GM23338 (cell line): ENCODE data around the gene THSD4. TPM values are rescaled to one million over a fixed set of nuclear protein-coding genes. Genes with fewer than 3 reads are reported as not detected.
A peak's percentile ranks its signal among the peaks of the same experiment; 100 is the strongest.

Source experiments
- ATAC-seq: fragments of 200-7000 bp; cut with Tn5 transposase; 3 replicates; pipeline ENCODE4 v1.9.1; 2020
- DNase-seq: peaks from one replicate; pipeline ENCODE4 v3.0.0-alpha.2; 2015; ENCODE audit warnings: low spot score
- H2AFZ ChIP-seq: fragments of 200-600 bp; sonication (generic); 2 replicates; pipeline ENCODE4 v1.8.0; 2016; ENCODE audit warnings: antibody characterized with exemption, mild to moderate bottlenecking, moderate library complexity
- H3F3A ChIP-seq: fragments of 200-600 bp; sonication (generic); replicated peaks from 2 replicates; pipeline ENCODE4 v1.8.0; 2017; ENCODE audit warnings: antibody characterized with exemption, mixed run types, low read depth
- H3K27ac ChIP-seq: fragments of 200-600 bp; sonication (generic); 2 replicates; pipeline ENCODE4 v1.6.1; 2016; ENCODE audit warnings: low read depth
- H3K27me3 ChIP-seq: fragments of 200-600 bp; sonication (generic); 2 replicates; pipeline ENCODE4 v1.8.0; 2016; ENCODE audit warnings: mild to moderate bottlenecking, mixed run types, moderate library complexity; ENCODE audit not compliant: insufficient read depth
- H3K36me3 ChIP-seq: fragments of 200-600 bp; sonication (generic); 2 replicates; pipeline ENCODE4 v1.8.0; 2016; ENCODE audit warnings: mild to moderate bottlenecking; ENCODE audit not compliant: insufficient read depth
- H3K4me1 ChIP-seq: fragments of 200-600 bp; sonication (generic); 2 replicates; pipeline ENCODE4 v1.8.0; 2016; ENCODE audit warnings: mild to moderate bottlenecking, moderate library complexity; ENCODE audit not compliant: insufficient read depth
- H3K4me2 ChIP-seq: fragments of 200-600 bp; sonication (generic); 2 replicates; pipeline ENCODE4 v1.7.1; 2017; ENCODE audit warnings: mixed run types
- H3K4me3 ChIP-seq: fragments of 200-600 bp; sonication (generic); 2 replicates; pipeline ENCODE4 v1.6.1; 2016; ENCODE audit warnings: mixed run types
- H3K79me2 ChIP-seq: fragments of 200-600 bp; sonication (generic); replicated peaks from 2 replicates; pipeline ENCODE4 v1.8.0; 2017; ENCODE audit warnings: mild to moderate bottlenecking; ENCODE audit not compliant: insufficient read depth
- H3K9me2 ChIP-seq: fragments of 200-600 bp; sonication (generic); 2 replicates; pipeline ENCODE4 v1.8.0; 2017; ENCODE audit not compliant: insufficient read depth
- H4K20me1 ChIP-seq: fragments of 200-600 bp; sonication (generic); replicated peaks from 2 replicates; pipeline ENCODE4 v1.8.0; 2017; ENCODE audit warnings: mild to moderate bottlenecking; ENCODE audit not compliant: insufficient read depth
- H3K27ac Mint-ChIP-seq: 2 replicates; pipeline ENCODE4 v1.8.0; 2020; ENCODE audit warnings: inconsistent platforms, mild to moderate bottlenecking, moderate library complexity, mixed read lengths
- H3K27me3 Mint-ChIP-seq: 3 replicates; pipeline ENCODE4 v1.8.0; 2022; ENCODE audit warnings: low read depth, mild to moderate bottlenecking, moderate library complexity, mixed read lengths, inconsistent platforms; ENCODE audit not compliant: insufficient read depth, poor library complexity
- H3K36me3 Mint-ChIP-seq: 3 replicates; pipeline ENCODE4 v1.8.0; 2021; ENCODE audit warnings: low read depth, mild to moderate bottlenecking, inconsistent platforms, moderate library complexity, mixed read lengths
- H3K4me1 Mint-ChIP-seq: 3 replicates; pipeline ENCODE4 v1.8.0; 2020; ENCODE audit warnings: mild to moderate bottlenecking, inconsistent platforms, mixed read lengths
- H3K4me3 Mint-ChIP-seq: 3 replicates; pipeline ENCODE4 v1.8.0; 2021; ENCODE audit warnings: moderate library complexity, mild to moderate bottlenecking, inconsistent platforms, mixed read lengths
- H3K9me3 Mint-ChIP-seq: 3 replicates; pipeline ENCODE4 v1.8.0; 2020; ENCODE audit warnings: moderate library complexity, mild to moderate bottlenecking, inconsistent platforms, mixed read lengths
- ETS1 ChIP-seq: IDR thresholded peaks from 2 replicates; pipeline ENCODE4 v1.6.1; 2016; ENCODE audit warnings: antibody characterized with exemption
- EZH2phosphoT487 ChIP-seq: fragments of 200-600 bp; sonication (generic); IDR thresholded peaks from one replicate; pipeline ENCODE4 v1.8.1; 2018; ENCODE audit warnings: antibody characterized with exemption; ENCODE audit not compliant: unreplicated experiment
- NANOG ChIP-seq: IDR thresholded peaks from 2 replicates; pipeline ENCODE4 v1.6.1; 2016; ENCODE audit warnings: antibody characterized with exemption, borderline replicate concordance
- POLR2AphosphoS5 ChIP-seq: IDR thresholded peaks from 2 replicates; pipeline ENCODE4 v1.6.1; 2016; ENCODE audit warnings: antibody characterized with exemption, low read depth
- ZNF462 ChIP-seq: fragments of 250-450 bp; sonication (Bioruptor Pico); IDR thresholded peaks from 2 replicates; pipeline ENCODE4 v1.5.0; 2020; ENCODE audit warnings: mild to moderate bottlenecking, moderate library complexity
- polyA plus RNA-seq: library from polyadenylated mRNA; unstranded; fragments of >200 nt; fragmentation: Nextera tagmentation; extraction: Ambion mirVana; gene quantifications from 2 replicates; pipeline ENCODE4 v1.2.1, GENCODE V29; 2016
- total RNA-seq: library from RNA; depleted of rRNA; stranded (reverse); fragments of >200 nt; shearing (Covaris generic); gene quantifications from 2 replicates; pipeline ENCODE4 v1.2.3, GENCODE V29; 2014

THSD4 gene
- total and polyA plus RNA-seq, 2 experiments from 2014 or later, result 2.0 to 7.4 TPM

GRCh38 chr15:71314956-71315537 is 199.8 kb downstream of the THSD4 start:
- H3K27ac Mint-ChIP-seq, result peak overlapping the region; percentile 5; the same call in 1 of the 2 replicates

GRCh38 chr15:71316911-71317310 is 201.6 kb downstream of the THSD4 start:
- H3K27me3 ChIP-seq, result no peaks in the 10 kb centered on the region
- no peak overlapping the region for H3K27ac ChIP-seq

More at GRCh38 chr15:71314956-71315537, 199.8 kb downstream of the THSD4 start:
- Mint-ChIP-seq H3K9me3 (peaks cover 12% of the 10 kb centered on the region; the same call in 2 of the 3 replicates), H3K27me3 (peaks cover 2% of the 10 kb centered on the region), H3K4me3 (no peak overlapping the region), H3K36me3 (peaks cover 11% of the 10 kb centered on the region; the same call in 2 of the 3 replicates), H3K4me1 (peaks cover 12% of the 10 kb centered on the region)
- Histone ChIP-seq H3K79me2 (no peaks in the 10 kb centered on the region), H3K36me3 (no peaks in the 10 kb centered on the region), H3K9me2 (no peaks in the 10 kb centered on the region; the same call in 1 of the 2 replicates), H3K4me2 (no peak overlapping the region), H3K4me3 (no peak overlapping the region), H3K27ac (no peak overlapping the region), H3F3A (no peaks in the 10 kb centered on the region), H2AFZ (no peak overlapping the region), H4K20me1 (no peaks in the 10 kb centered on the region), H3K27me3 (no peaks in the 10 kb centered on the region), H3K4me1 (0 out of 2 replicates have a peak, but pooled peaks cover 2% of the 10 kb centered on the region)
- no peak for ATAC-seq
- no peak for DNase-seq
- no peak for TF ChIP-seq ETS1
- TF ChIP-seq NANOG, result no peak

More at GRCh38 chr15:71316911-71317310, 201.6 kb downstream of the THSD4 start:
- no peaks in the 10 kb centered on the region for H3K4me1 ChIP-seq
- ATAC-seq, result no peak
- no peak overlapping the region for H3K27ac Mint-ChIP-seq
- DNase-seq, result no peak
- no peak overlapping the region for H3K4me3 ChIP-seq
- H3K36me3 ChIP-seq, result no peaks in the 10 kb centered on the region
- H3K4me2 ChIP-seq, result no peak overlapping the region
- H4K20me1 ChIP-seq, result no peaks in the 10 kb centered on the region
- no peaks in the 10 kb centered on the region for H3K79me2 ChIP-seq
- no peak overlapping the region for H3K4me3 Mint-ChIP-seq
- peaks cover 2% of the 10 kb centered on the region for H3K27me3 Mint-ChIP-seq
- H2AFZ ChIP-seq, result no peak overlapping the region
- H3K4me1 Mint-ChIP-seq, result peaks cover 6% of the 10 kb centered on the region
- no peaks in the 10 kb centered on the region for H3F3A ChIP-seq
- H3K9me2 ChIP-seq, result no peaks in the 10 kb centered on the region; the same call in 1 of the 2 replicates
- TF ChIP-seq EZH2phosphoT487 (no peak), NANOG (no peak), ZNF462 (no peak), POLR2AphosphoS5 (no peak)
- H3K9me3 Mint-ChIP-seq, result peaks cover 12% of the 10 kb centered on the region; the same call in 2 of the 3 replicates
- peaks cover 11% of the 10 kb centered on the region; the same call in 2 of the 3 replicates for H3K36me3 Mint-ChIP-seq
